Effector memory CD4-positive, alpha-beta T cell (primary cell): ENCODE data around the gene FKRP.

Source experiments
- DNase-seq, 3 donors: peaks; one replicate each; pipeline ENCODE4 v3.0.0-alpha.2; 2020
- H3K27ac ChIP-seq: 2 replicates; pipeline ENCODE4 v1.7.0; 2013; ENCODE audit warnings: mild to moderate bottlenecking, low read length, moderate library complexity; ENCODE audit not compliant: insufficient read depth, poor library complexity, severe bottlenecking
- H3K27me3 ChIP-seq: replicated peaks from 2 replicates; pipeline ENCODE4 v1.7.0; 2013; ENCODE audit warnings: mild to moderate bottlenecking, low read length; ENCODE audit not compliant: insufficient read depth, control insufficient read depth, poor library complexity, severe bottlenecking
- H3K36me3 ChIP-seq: 2 replicates; pipeline ENCODE4 v1.7.0; 2013; ENCODE audit warnings: mild to moderate bottlenecking, low read length, moderate library complexity; ENCODE audit not compliant: control insufficient read depth, insufficient read depth
- H3K4me1 ChIP-seq: 2 replicates; pipeline ENCODE4 v1.7.0; 2013; ENCODE audit warnings: low read length, mild to moderate bottlenecking; ENCODE audit not compliant: control insufficient read depth, insufficient read depth, poor library complexity, severe bottlenecking
- H3K4me3 ChIP-seq: 2 replicates; pipeline ENCODE4 v1.7.0; 2013; ENCODE audit warnings: low read length, low read depth, mild to moderate bottlenecking; ENCODE audit not compliant: insufficient read depth, poor library complexity, severe bottlenecking
- H3K9me3 ChIP-seq: 2 replicates; pipeline ENCODE4 v1.7.0; 2013; ENCODE audit warnings: mild to moderate bottlenecking, low read length, moderate library complexity; ENCODE audit not compliant: control insufficient read depth

Gene FKRP

GRCh38 chr19:46719629-46720502 lies 26.0 kb upstream of the FKRP start:
- H3K36me3 ChIP-seq = peaks cover 39% of the 10 kb centered on the region
- no peak overlapping the region for H3K4me3 ChIP-seq
- H3K27ac ChIP-seq = no peak overlapping the region
- H3K4me1 ChIP-seq = peaks cover 33% of the 10 kb centered on the region
- DNase-seq = no peak
- no peaks in the 10 kb centered on the region for H3K27me3 ChIP-seq
- H3K9me3 ChIP-seq = no peaks in the 10 kb centered on the region

GRCh38 chr19:46720503-46721239 lies 25.2 kb upstream of the FKRP start:
- Histone ChIP-seq H3K27me3 (no peaks in the 10 kb centered on the region), H3K9me3 (no peaks in the 10 kb centered on the region), H3K4me3 (no peak overlapping the region), H3K27ac (no peak overlapping the region), H3K36me3 (peaks cover 47% of the 10 kb centered on the region), H3K4me1 (peaks cover 28% of the 10 kb centered on the region)
- DNase-seq = no peak

- Histone ChIP-seq H3K36me3 (peaks cover 54% of the 10 kb centered on the region), H3K9me3 (no peaks in the 10 kb centered on the region), H3K27ac (no peak overlapping the region), H3K4me1 (peaks cover 26% of the 10 kb centered on the region), H3K4me3 (no peak overlapping the region), H3K27me3 (no peaks in the 10 kb centered on the region)
- no peak for DNase-seq
Observed at GRCh38 chr19:46721269-46722003, 24.4 kb upstream of the FKRP start.

- no peaks in the 10 kb centered on the region for H3K27me3 ChIP-seq
- H3K27ac ChIP-seq = no peak overlapping the region
- no peak overlapping the region for H3K4me3 ChIP-seq
- peaks cover 26% of the 10 kb centered on the region for H3K4me1 ChIP-seq
- H3K36me3 ChIP-seq = peaks cover 60% of the 10 kb centered on the region
- no peaks in the 10 kb centered on the region for H3K9me3 ChIP-seq
- no peak for DNase-seq
Observed at GRCh38 chr19:46722004-46722380, 23.9 kb upstream of the FKRP start.

GRCh38 chr19:46722421-46723022 lies 23.3 kb upstream of the FKRP start:
- Histone ChIP-seq H3K4me1 (peaks cover 24% of the 10 kb centered on the region), H3K4me3 (no peak overlapping the region), H3K27me3 (no peaks in the 10 kb centered on the region), H3K27ac (no peak overlapping the region), H3K36me3 (peaks cover 65% of the 10 kb centered on the region), H3K9me3 (no peaks in the 10 kb centered on the region)
- DNase-seq = no peak

- H3K27me3 ChIP-seq = no peaks in the 10 kb centered on the region
- DNase-seq = no peak
- no peak overlapping the region for H3K27ac ChIP-seq
- peaks cover 18% of the 10 kb centered on the region for H3K4me1 ChIP-seq
- peaks cover 70% of the 10 kb centered on the region for H3K36me3 ChIP-seq
- no peak overlapping the region for H3K4me3 ChIP-seq
- no peaks in the 10 kb centered on the region for H3K9me3 ChIP-seq
Observed at GRCh38 chr19:46723023-46723461, 22.8 kb upstream of the FKRP start.

- H3K27ac ChIP-seq = no peak overlapping the region
- DNase-seq = no peak
- H3K9me3 ChIP-seq = no peaks in the 10 kb centered on the region
- peaks cover 75% of the 10 kb centered on the region for H3K36me3 ChIP-seq
- peaks cover 14% of the 10 kb centered on the region for H3K4me1 ChIP-seq
- no peak overlapping the region for H3K4me3 ChIP-seq
- H3K27me3 ChIP-seq = no peaks in the 10 kb centered on the region
Observed at GRCh38 chr19:46723471-46723870, 22.4 kb upstream of the FKRP start.

- Histone ChIP-seq H3K36me3 (peaks cover 81% of the 10 kb centered on the region), H3K27me3 (no peaks in the 10 kb centered on the region), H3K4me3 (no peak overlapping the region), H3K27ac (no peak overlapping the region), H3K4me1 (peaks cover 8% of the 10 kb centered on the region), H3K9me3 (no peaks in the 10 kb centered on the region)
- no peak for DNase-seq
Observed at GRCh38 chr19:46724468-46724867, 21.4 kb upstream of the FKRP start.

- no peak overlapping the region for H3K4me3 ChIP-seq
- no peak overlapping the region for H3K27ac ChIP-seq
- H3K27me3 ChIP-seq = no peaks in the 10 kb centered on the region
- no peak for DNase-seq
- peaks cover 89% of the 10 kb centered on the region for H3K36me3 ChIP-seq
- no peaks in the 10 kb centered on the region for H3K9me3 ChIP-seq
- H3K4me1 ChIP-seq = peaks cover 7% of the 10 kb centered on the region
Observed at GRCh38 chr19:46725036-46725820, 20.6 kb upstream of the FKRP start.
